NT2/D1 (cell line): Measurements from ENCODE around the gene TLE5.

Experiments
- SUZ12 ChIP-seq: IDR thresholded peaks from 2 replicates; pipeline ENCODE4 v1.6.1; 2011; ENCODE audit not compliant: insufficient read length, insufficient read depth; ENCODE audit errors: extremely low read depth
- ZNF274 ChIP-seq: IDR thresholded peaks from 2 replicates; pipeline ENCODE4 v1.6.1; 2011; ENCODE audit warnings: mild to moderate bottlenecking, low read depth, low read length

DNA sequence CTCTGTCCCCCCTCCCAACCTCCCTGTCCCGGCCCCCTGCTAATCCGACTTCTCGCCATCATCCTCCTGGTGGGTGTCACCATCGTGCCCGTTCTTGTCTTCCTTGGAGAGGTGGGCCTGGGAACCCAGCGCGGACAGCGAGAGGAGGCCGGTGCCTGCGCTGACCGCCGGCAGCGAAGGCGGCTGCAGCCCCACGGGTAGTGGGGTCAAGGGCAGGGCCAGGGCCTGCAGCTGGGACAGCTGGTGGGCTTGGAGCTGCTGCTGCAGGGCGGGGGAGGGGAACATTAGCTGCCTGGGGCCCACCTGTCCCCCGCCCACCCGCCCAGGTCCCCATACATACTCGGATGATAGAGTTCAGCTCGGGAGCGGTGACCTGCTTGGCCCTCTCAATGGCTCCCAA, 8.5 kb downstream of the TLE5 start:
- TF ChIP-seq SUZ12: no peak
- no peak for TF ChIP-seq ZNF274
